Panc1 (cell line): ENCODE results near the gene INPP4B. TPM values are rescaled to one million over a fixed set of nuclear protein-coding genes. Genes with fewer than 3 reads are reported as not detected.
"Not testable (repeated sequence)": the region's sequence is repeated elsewhere in the genome, so short reads cannot be mapped to it uniquely, and the experiment has no call there.

ENCODE experiments used
- ATAC-seq: fragments of 200-7000 bp; cut with Tn5 transposase; 2 replicates; pipeline ENCODE4 v1.9.1; 2020; ENCODE audit warnings: mild to moderate bottlenecking, moderate library complexity
- BruUV-seq: library from RNA; stranded (reverse); fragments of 400-500 nt; replicated peaks from 2 replicates; lab custom pipeline; 2021; lab: Mats Ljungman, UMichigan
- CTCF ChIA-PET: fragments of 300-600 bp; sonication (Branson Sonifier 250); formaldehyde crosslinking; loops from one replicate; lab custom pipeline; 2022; ENCODE audit warnings: antibody characterized with exemption; lab: Charles Lee
- POLR2A ChIA-PET: fragments of 300-600 bp; sonication (Branson Sonifier 250); formaldehyde crosslinking; loops from one replicate; lab custom pipeline; 2022; ENCODE audit warnings: antibody characterized with exemption; lab: Charles Lee
- DNase-seq: peaks from one replicate; pipeline ENCODE4 v3.0.0-alpha.2; 2010; ENCODE audit warnings: low read depth, low spot score
- H3K27ac ChIP-seq: 2 replicates; pipeline ENCODE4 v1.5.1; 2011; ENCODE audit warnings: mild to moderate bottlenecking, low read length, inconsistent platforms
- H3K27me3 ChIP-seq: fragments of 200-500 bp; sonication (Bioruptor generic); 2 replicates; pipeline ENCODE4 v1.6.0; 2014; ENCODE audit warnings: low read length, inconsistent platforms; ENCODE audit not compliant: control insufficient read depth, insufficient read depth
- H3K36me3 ChIP-seq: fragments of 200-500 bp; sonication (Bioruptor generic); 2 replicates; pipeline ENCODE4 v1.5.1; 2014; ENCODE audit warnings: inconsistent platforms, mild to moderate bottlenecking, low read length, moderate library complexity; ENCODE audit not compliant: control insufficient read depth, insufficient read depth
- H3K4me1 ChIP-seq: 2 replicates; pipeline ENCODE4 v1.5.1; 2011; ENCODE audit warnings: inconsistent platforms, mild to moderate bottlenecking, low read length, moderate library complexity; ENCODE audit not compliant: control insufficient read depth, insufficient read depth
- H3K4me3 ChIP-seq, 2 experiments: 2 replicates each; pipeline ENCODE4 v1.5.1; 2011 to 2012; ENCODE audit warnings: low read depth in 2 of 2, low read length in 2 of 2, mild to moderate bottlenecking in 2 of 2, inconsistent platforms in 1 of 2, moderate library complexity in 1 of 2
- H3K9me3 ChIP-seq: fragments of 200-500 bp; sonication (Bioruptor generic); 2 replicates; pipeline ENCODE4 v1.5.1; 2014; ENCODE audit warnings: low read depth, mild to moderate bottlenecking, inconsistent platforms, low read length, moderate library complexity; ENCODE audit not compliant: control insufficient read depth, insufficient read depth
- POLR2AphosphoS5 ChIP-seq: IDR thresholded peaks from 2 replicates; pipeline ENCODE4 v1.6.1; 2012; ENCODE audit warnings: mild to moderate bottlenecking, low read depth, low read length, moderate library complexity
- REST ChIP-seq, 2 experiments: IDR thresholded peaks; 2 replicates each; pipeline ENCODE4 v1.6.1; 2011 to 2012; ENCODE audit warnings: low read depth in 2 of 2, control low read depth in 1 of 2, low read length in 1 of 2, mild to moderate bottlenecking in 1 of 2, moderate library complexity in 1 of 2; ENCODE audit not compliant: insufficient read depth in 1 of 2
- SIN3A ChIP-seq: IDR thresholded peaks from 2 replicates; pipeline ENCODE4 v1.6.1; 2012; ENCODE audit warnings: low read depth, mild to moderate bottlenecking, low read length, moderate library complexity, borderline replicate concordance; ENCODE audit not compliant: insufficient read depth
- TCF7L2 ChIP-seq: IDR thresholded peaks from 2 replicates; pipeline ENCODE4 v1.6.1; 2011; ENCODE audit warnings: mild to moderate bottlenecking, low read depth, low read length, inconsistent platforms
- in situ Hi-C: cut with HindIII; loops from 2 replicates; pipeline ENCODE4 v1.10.0; 2016; ENCODE audit warnings: low sequenced_read_pairs, low pct_unique_long_range_greater_than_20kb
- intact Hi-C: fragments of 100-400 bp; cut with micrococcal nuclease; formaldehyde crosslinking; loops from one replicate; pipeline ENCODE4 v1.10.0; 2022; ENCODE audit not compliant: unreplicated experiment
- total RNA-seq: library from RNA; stranded (reverse); gene quantifications from one replicate; pipeline ENCODE4 v1.2.1, GENCODE V29; 2021; ENCODE audit not compliant: unreplicated experiment
- TF ChIP-seq, protein P1 (sequence below): fragments of 450-650 bp; IDR thresholded peaks from 2 replicates; pipeline ENCODE4 v1.5.1; 2017; ENCODE audit warnings: mild to moderate bottlenecking

The INPP4B gene
- total RNA-seq, 1 experiment from 2014 or later: 4.5 TPM

GRCh38 chr4:142077048-142077447 lies 769.1 kb downstream of the INPP4B start:
- CTCF ChIA-PET: no interaction called here
- H3K9me3 ChIP-seq: no peaks in the 10 kb centered on the region
- no peak for DNase-seq
- in situ Hi-C loops (no loop called here), intact Hi-C loops (no loop called here)
- H3K4me3 ChIP-seq: no peak overlapping the region
- H3K4me1 ChIP-seq: no peaks in the 10 kb centered on the region; the same call in 1 of the 2 replicates
- TF ChIP-seq SIN3A: no peak
- no peak for TF ChIP-seq POLR2AphosphoS5
- TF ChIP-seq, protein P1, sequence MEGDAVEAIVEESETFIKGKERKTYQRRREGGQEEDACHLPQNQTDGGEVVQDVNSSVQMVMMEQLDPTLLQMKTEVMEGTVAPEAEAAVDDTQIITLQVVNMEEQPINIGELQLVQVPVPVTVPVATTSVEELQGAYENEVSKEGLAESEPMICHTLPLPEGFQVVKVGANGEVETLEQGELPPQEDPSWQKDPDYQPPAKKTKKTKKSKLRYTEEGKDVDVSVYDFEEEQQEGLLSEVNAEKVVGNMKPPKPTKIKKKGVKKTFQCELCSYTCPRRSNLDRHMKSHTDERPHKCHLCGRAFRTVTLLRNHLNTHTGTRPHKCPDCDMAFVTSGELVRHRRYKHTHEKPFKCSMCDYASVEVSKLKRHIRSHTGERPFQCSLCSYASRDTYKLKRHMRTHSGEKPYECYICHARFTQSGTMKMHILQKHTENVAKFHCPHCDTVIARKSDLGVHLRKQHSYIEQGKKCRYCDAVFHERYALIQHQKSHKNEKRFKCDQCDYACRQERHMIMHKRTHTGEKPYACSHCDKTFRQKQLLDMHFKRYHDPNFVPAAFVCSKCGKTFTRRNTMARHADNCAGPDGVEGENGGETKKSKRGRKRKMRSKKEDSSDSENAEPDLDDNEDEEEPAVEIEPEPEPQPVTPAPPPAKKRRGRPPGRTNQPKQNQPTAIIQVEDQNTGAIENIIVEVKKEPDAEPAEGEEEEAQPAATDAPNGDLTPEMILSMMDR: no peak
- no peak for TF ChIP-seq TCF7L2
- no peak for TF ChIP-seq REST (IDR thresholded peaks at IDR 0.05; ENCODE audit: insufficient read depth in 1 of 2, low read depth in 2 of 2, low read length in 1 of 2)
- no peak for ATAC-seq
- POLR2A ChIA-PET: no interaction called here
- no peak overlapping the region for H3K27ac ChIP-seq
- H3K27me3 ChIP-seq: no peaks in the 10 kb centered on the region
- no peaks in the 10 kb centered on the region for H3K36me3 ChIP-seq
- BruUV-seq: no TSS peak

DNA sequence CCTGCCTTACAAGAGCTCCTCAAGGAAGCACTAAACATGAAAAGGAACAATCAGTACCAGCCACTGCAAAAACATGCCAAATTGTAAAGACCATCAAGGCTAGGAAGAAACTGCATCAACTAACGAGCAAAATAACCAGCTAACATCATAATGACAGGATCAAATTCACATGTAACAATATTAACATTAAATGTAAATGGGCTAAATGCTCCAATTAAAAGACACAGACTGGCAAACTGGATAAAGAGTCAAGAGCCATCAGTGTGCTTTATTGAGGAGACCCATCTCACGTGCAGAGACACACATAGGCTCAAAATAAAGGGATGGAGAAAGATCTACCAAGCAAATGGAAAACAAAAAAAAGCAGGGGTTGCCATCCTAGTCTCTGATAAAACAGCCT lies 777.8 kb downstream of the INPP4B start:
- H3K27ac ChIP-seq, BruUV-seq, H3K36me3 ChIP-seq, H3K4me3 ChIP-seq, H3K9me3 ChIP-seq, DNase-seq, H3K27me3 ChIP-seq, intact Hi-C loops, H3K4me1 ChIP-seq, POLR2A ChIA-PET, in situ Hi-C loops, ATAC-seq, CTCF ChIA-PET: not testable (repeated sequence)

- ATAC-seq, H3K9me3 ChIP-seq, BruUV-seq, H3K27me3 ChIP-seq, H3K4me1 ChIP-seq, H3K36me3 ChIP-seq, H3K4me3 ChIP-seq, intact Hi-C loops, CTCF ChIA-PET, in situ Hi-C loops, DNase-seq, H3K27ac ChIP-seq, POLR2A ChIA-PET: not testable (repeated sequence)
These were observed 779.5 kb downstream of the INPP4B start for GRCh38 chr4:142066562-142066961.
